HG03565 (cell line): Measurements from ENCODE around the gene MTF2.
A peak's percentile ranks its signal among the peaks of the same experiment; 100 is the strongest.

ENCODE experiments used
- ATAC-seq: cut with Tn5 transposase; IDR thresholded peaks from one replicate; pipeline ENCODE4 v1.9.1; 2021; ENCODE audit warnings: mild to moderate bottlenecking, moderate library complexity; ENCODE audit not compliant: unreplicated experiment

The MTF2 gene

DNA sequence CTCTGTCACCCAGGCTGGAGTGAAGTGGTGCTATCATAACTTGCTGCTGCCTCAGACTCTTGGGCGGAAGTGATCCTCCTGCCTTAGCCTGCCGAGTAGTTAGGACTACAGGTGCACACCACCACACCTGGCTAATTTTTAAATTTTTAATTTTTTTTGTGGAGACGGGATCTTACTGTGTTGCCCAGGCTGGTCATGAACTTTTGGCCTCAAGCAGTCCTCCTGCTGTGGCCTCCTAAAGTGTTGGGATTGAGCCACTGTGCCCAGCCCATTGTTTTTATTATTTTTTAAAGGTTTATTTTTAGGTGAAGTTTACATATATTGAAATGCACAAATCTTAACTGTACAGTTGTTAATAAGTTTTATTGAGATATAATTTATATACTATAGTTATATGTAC is 3.2 kb downstream of the MTF2 start:
- no peak for ATAC-seq

DNA sequence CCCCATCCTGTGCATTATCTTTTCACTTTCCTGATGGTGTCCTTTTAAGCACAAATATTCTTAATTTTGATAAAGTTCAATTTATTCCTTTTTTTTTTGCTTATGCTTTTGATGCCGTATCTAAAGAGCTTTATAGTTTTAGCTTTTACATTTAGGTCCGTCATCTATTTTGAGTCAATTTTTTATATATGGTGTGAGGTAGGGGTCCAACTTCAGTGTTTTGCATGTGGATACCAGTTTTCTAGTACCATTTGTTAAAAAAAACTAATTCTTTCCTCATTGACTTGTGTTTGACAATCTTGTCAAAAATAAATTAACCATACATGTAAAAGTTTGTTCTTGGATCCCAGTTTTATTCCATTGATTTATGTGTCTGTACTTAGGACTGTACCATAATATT is 4.9 kb downstream of the MTF2 start:
- no peak for ATAC-seq

DNA sequence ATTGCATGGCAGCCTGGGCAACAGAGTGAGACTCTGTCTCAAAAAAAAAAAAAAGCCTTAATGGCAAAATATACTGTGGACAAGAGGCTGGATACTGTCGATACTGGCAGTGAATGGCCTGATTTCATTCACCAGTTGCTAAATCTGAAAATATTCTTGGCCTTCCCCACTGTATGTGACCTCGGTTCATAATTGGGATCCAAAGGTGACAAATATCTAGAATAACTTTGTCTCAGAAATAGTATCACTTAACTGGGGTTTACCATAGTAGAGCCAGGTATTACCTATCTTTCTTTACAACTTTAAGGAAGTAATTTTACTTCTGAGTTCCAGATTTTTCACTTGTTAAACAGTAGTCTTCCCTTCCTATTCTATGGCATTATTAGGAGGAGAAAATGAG is 8.4 kb downstream of the MTF2 start:
- peak; percentile 58 for ATAC-seq

DNA sequence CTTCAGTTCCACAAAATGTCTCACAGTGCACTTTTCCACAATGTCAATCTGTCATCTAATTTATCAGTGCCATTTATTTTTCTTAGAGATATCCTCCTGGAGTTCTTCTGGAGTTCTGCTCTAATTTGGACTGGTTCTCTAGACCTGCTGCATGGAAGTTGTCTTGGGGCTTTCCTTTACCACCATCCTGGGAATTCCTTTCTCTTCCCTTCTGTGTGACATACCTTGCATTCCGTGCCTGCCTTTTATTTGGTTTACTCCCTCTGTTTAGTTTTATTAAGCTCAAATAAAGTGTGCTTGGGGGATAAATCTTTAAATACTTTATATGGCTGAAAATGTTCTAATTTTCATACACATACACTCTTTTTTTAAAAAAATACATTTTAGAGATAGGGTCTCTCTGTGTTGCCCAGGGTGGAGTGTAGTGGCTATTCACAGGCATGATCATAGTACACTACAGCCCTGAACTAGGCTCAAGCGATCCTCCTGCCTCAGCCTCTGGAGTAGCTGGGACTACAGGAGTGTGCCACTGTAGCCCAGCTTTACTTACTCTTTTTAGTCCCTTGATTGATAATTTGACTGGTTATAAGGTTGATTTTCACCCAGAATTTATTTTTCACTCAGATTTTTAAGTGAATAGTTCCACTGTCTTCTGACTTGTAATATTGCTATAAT is 14.4 kb downstream of the MTF2 start:
- ATAC-seq, result no peak

DNA sequence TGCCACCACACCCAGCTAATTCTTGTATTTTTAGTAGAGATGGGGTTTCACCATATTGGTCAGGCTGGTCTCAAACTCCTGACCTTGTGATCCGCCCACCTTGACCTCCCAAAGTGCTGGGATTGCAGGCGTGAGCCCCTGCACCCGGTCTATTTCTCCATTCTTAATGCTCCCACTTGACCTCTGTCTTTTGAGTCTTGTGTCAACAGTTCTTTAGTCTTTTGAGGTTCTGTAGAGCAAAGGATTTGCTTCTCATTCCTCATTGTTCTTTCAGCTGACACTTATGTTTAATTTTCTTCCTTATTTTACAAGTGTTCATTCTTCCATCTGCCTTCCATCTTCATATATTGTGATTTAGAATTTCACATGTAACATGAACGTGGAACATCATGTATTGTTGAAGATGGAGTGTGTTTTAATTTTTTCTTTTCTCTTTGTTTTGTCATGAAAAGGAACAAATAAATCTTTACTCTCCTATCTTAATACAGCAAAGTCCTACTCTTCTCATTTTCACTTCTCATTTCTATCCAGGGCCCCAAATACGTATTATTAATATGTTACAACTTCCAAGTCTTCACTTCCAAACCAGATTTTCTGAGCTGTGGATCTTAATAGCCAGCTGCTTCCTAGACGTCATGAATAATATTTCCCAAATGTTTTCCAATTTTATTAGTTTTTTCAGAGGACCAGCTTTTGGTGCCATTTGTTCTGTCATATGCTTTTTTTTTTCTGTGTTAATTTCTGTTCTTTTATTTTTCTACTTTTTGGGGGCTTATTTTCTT is 16.9 kb downstream of the MTF2 start:
- ATAC-seq, result no peak

DNA sequence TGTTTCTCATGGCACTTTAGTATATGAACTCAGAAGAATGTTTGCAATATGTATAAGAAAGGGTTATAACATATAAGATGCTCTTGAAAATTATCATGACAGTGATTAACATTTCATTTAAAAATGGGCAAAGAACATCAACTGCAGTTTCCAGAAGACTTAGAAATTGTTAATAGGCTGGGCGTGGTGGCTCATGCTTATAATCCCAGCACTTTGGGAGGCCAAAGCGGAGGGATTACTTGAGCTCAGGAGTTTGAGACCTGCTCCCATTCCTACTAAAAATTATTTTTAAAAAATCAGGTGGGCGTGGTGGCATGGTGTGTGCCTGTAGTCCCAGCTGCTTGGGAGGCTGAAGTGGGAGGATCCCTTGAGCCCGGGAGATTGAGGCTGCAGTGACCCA is 23.1 kb downstream of the MTF2 start:
- no peak for ATAC-seq

DNA sequence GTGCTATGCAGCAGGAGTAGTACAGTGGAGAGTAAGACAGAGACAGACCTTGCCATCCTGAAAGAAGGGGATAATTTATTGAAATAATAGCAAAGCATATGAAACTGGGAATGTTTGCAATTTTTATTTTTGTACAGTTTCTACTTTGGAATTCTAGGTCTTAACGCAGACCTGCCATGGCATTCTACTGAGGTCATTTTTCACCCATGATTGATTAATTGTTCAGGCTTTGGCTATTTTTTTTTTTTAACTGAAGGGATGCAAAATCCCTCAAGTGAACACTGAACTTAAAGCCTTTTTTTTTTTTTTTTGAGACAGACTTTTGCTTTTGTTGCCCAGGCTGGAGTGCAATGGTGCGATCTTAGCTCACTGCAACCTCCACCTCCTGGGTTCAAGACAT is 27.1 kb downstream of the MTF2 start:
- ATAC-seq, result no peak

DNA sequence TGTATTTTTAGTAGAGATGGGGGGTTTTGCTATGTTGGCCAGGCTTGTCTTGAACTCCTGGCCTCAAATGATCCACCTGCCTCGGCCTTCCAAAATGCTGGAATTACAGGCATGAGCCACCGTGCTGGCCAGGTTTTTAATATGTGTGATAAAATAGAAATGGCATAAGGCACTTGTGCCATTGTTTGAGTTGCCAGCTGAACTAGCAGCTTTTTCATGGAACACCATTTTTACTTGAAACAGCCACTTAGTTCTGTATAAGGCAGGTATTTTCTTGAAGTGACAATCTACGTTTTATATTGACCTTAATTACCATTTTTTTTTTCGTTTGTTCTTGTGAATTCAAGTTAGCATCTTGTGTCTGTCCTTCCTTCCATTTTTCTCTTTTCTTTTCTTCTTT is 28.3 kb downstream of the MTF2 start:
- ATAC-seq, result no peak

DNA sequence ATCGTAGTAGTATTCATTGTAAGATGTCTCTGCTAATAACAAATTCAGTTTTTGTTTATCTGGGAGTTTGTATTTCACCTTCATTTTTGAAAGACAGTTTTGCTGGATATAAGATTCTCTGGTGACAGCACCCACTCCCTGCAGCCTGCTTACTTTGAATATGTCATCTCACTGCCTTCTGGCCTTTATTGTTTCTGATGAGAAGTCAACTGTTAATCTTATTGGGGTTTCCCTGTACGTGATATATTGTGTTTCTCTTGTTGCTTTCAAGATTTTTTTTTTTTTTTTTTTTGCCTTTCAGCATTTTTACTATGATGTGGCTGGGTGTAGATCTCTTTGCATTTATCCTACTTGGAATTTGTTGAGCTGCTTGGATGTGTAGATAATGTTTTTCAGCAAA is 29.3 kb downstream of the MTF2 start:
- ATAC-seq, result no peak

DNA sequence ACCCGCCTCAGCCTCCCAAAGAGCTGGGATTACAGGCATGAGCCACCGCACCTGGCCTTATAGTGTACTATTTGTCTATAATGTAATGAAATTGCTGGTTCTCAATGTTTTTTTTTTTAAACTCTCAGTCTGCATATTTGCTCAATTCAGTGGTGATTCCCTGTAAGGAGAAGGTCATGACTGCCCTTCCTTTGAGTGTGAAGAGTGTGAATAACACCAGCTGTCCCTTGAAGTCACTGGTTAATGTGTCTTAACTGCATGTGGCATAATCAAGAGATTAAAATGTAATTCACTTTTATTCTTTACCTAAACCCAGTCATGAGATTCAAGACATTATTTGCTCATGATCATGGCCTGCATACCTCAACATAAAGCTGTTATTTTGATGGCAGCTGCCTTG is 30.5 kb downstream of the MTF2 start:
- no peak for ATAC-seq

DNA sequence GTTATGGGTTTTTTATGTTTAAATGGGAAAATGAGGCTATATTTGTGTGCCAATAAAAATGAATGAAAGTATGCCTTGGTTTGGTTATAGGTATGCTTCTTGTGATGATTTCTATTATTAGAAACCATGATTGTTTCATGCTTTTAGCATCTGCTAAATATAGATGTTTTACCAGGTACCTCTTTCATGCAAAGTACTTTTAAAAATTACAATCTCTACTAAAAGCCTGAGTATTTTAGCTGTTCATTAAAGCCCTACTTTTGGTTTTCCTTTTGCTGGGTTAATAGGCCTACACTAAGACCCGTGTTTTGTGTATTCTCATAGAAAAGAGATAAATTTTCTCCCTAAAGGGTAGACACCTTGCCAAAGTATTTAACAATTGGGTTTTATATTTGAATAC is 32.0 kb downstream of the MTF2 start:
- ATAC-seq, result no peak

DNA sequence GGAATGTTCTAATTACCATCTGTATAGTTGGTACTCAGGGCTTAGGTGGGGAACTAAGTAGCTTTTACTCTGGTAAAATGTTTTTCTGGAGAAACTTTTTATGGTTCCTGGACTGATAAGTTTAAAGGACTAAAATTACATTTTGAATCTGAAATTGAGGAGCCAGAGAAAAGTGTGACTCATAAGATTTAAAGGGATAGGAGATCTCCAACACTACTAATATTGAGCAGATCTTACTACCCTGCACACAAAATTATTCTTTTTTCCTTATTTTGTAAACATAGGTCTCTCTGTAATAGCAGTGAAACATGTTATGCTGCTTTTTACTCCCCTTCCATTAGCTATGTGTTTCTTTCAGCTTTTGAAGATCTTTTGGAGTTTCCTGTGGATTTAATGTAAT is 32.5 kb downstream of the MTF2 start:
- no peak for ATAC-seq

DNA sequence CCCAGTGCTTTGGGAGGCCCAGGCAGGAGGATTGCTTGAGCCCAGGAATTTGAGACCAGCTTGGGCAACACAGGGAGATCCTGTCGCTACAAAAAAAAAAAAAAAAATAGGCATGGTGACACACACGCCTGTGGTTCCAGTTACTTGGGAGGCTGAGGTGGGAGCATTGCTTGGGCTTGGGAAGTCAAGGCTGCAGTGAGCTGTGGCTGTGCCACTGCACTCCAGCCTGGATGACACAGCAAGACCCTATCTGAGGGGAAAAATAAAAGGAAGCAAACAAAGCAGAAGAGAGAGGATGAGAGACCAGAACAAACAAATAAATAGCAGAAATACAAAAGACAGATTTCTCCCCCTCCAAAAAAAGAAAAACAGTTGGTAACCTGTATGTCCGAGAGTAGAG is 34.0 kb downstream of the MTF2 start:
- ATAC-seq, result no peak

DNA sequence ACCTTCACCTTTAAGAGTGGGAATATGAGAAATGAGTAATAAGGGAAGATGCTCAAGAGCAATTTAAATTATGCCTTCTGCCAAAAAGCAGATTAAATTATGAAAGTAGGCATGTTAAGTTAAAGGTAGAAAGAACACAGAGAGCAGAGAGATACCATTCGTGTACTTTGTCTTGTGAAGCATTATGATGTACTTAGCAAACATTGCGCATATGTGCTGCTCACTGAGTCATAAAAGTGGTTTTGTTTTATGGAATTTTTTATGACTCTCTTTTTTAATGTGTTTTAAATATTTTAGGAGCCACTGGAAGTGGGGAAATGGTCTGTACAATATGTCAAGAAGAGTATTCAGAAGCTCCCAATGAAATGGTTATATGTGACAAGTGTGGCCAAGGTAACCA is 35.3 kb downstream of the MTF2 start:
- no peak for ATAC-seq

DNA sequence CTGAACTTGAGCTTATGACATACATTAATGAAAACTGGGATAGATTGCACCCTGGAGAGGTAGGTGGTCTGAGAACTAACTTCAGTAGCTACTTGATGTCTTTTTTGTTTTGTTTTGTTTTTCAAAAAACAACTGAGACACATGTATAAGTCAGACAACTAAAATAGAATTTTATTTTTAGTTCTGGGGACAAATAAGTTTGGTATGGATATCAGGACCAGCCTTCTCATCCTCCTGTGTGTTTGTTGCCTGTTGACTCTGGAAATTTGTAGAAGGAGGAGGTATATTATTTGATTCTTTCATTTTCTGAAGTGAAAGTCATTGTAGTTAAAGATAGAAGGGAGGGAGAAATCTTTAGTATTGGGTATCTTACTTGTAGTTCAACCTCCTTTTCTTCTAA is 41.5 kb downstream of the MTF2 start:
- ATAC-seq, result no peak

DNA sequence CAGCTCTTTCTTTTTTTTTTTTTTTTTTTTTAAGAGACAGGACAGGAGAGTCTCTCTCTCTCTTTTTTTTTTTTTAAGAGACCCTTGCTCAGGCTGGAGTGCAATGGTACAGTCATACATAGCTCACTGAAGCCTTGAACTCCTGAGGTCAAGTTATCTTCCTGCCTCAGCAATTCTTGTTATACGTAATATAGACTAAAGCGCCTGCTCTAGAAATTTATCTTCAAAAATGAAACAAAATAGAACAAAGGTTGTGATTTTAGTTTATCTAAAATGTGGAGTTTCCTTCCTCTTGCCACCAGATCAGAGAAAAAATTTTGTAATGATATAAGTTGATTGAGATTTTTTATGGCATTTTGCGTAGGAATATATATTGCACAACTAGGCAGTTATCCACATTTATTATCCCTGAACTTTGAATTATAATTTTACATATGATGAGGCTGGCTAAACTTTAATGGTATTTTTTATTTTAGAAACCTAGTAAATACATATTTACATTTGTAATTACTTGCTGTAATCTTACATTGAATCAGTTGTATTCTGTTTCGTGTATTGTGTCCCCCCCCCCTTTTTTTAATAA is 44.2 kb downstream of the MTF2 start:
- no peak for ATAC-seq

DNA sequence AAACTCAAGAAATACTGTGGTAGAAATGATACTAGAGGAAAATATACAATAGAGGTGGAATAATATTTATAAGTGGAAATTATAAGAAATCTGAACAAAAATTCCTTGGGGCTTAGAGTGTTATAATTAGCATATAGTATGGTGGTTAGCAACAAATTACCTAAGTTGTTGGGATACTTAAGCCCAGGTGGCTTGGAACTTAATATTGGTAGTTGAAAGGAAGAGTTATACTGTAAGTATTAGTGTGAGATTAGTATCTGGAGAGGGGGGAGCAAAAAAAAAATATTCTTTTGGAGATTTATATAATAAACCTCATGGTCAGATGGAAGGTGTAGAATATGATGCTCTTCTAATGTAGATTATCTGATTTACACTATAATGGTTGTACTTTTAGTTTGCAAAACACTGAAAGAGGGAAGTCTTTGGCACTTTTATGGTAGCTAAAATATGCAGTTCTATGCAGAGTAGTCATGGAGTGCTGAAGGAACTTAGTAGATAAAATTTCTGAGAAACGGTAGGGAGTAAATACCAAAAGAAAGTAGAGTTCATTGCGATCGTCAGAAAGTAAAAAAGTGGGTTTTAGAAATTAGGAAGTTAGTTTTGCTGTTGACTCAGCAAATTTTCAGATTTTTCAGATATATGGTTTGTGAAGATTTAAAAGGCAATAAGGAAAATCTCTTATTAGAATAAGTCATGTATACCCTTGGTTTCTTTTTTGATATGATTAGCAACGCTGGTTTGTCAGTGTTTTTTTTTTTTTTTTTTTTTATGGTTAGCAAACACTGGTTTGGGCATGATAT is 45.7 kb downstream of the MTF2 start:
- no peak for ATAC-seq

DNA sequence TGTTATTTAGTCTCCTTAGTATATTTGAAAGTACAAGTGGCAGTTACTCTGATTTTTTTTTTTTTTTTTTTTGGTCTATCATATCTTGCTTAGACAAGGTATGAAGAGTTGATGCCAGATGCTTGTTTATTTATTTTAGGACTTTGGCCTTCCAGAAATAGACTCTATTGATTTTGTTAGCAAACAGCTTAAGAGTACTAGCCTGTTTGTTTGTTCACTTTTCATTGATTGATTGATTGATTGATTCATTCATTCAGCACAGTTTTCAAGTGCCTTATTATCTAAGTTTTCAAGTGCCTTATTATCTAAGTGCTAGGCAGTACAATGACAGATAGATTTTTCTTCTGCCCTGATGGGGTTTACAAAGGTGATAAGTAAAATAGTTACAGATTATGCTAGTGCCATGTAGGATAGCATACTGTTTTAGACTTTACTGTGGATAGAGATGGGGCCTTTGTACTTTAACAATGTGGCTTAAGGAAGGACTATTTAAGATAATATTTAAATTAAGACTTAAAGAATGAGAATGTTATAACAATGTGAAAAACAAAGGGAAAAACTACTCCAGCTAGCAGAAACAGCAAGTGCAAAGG is 50.5 kb downstream of the MTF2 start:
- no peak for ATAC-seq

DNA sequence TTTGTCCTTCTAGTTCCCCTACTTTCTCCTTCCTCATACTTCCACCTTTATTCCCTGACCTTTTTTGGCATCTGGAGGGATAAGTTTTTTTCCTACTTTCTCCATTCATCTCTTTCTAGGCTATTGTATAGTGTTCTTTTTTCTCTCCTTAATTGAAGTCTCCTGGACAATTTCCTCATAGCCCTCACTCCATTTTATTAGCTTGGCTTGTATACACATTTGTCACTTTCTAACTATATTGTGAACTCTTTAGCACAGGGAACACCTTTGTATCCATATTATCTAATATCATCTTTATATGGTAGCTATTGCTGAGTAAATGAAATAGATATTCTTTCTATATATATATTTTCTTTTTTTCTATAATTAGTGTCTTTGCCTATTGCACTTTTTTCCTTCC is 53.6 kb downstream of the MTF2 start:
- ATAC-seq, result no peak

DNA sequence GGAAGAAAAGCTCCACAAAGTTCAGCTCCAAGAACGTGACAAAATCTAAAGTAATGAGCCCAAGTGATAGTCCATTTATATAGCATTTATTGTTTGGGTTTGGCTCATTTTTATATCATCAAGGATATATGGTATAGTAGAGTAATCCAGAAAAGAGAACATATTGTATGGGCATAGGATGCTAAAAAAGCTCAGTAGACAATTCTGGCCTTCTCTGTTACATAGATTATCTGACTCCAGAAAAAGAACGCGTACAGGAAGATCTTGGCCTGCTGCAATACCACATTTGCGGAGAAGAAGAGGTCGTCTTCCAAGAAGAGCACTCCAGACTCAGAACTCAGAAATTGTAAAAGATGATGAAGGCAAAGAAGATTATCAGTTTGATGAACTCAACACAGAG is 57.4 kb downstream of the MTF2 start:
- ATAC-seq, result no peak

DNA sequence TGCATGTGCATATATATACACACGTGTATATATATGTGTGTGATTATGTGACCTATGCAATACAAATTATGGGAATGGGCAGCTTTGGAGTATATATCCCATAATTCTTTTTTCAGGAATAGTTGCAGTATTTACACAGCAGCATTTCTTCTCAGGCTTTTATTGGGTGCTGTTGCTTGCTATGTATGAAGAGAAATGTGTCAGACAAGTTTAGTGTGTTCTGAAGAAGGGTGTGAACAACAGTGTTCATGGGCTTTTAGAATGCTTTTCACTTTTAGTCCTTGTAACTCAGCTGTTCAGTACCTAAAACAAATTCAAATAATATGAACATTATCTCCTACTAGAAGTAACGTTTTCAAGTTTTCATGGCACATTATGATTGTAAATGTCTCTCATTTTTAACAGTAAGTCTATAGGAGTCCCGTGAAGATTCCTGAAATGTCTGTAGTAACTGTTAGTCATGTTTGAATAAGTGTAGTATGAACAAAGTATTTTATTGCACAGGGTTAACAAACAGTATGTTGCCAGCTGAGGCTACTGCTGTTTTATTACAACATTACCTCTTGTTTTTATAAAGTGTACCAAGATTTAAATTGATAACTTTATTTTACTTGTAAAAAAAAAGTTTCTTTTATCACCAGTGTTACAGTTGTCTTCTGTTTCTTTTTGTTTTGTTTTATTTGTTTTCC is 58.7 kb downstream of the MTF2 start:
- ATAC-seq, result no peak
